GM21529 (cell line): Measurements from ENCODE around the gene LRRC36.
"Not testable (repeated sequence)": the region's sequence is repeated elsewhere in the genome, so short reads cannot be mapped to it uniquely, and the experiment has no call there.

Experiments
- ATAC-seq: cut with Tn5 transposase; IDR thresholded peaks from one replicate; pipeline ENCODE4 v1.9.1; 2021; ENCODE audit not compliant: unreplicated experiment

The LRRC36 gene

GRCh38 chr16:67399749-67400704, 73.4 kb downstream of the LRRC36 start:
- no peak for ATAC-seq

- no peak for ATAC-seq
Observed at GRCh38 chr16:67400901-67401300, 74.3 kb downstream of the LRRC36 start.

GRCh38 chr16:67403976-67404555, 77.5 kb downstream of the LRRC36 start:
- ATAC-seq, result no peak

GRCh38 chr16:67404740-67405226, 78.2 kb downstream of the LRRC36 start:
- ATAC-seq, result no peak

GRCh38 chr16:67405336-67405735, 78.7 kb downstream of the LRRC36 start:
- ATAC-seq, result no peak

GRCh38 chr16:67406111-67406971, 79.7 kb downstream of the LRRC36 start:
- no peak for ATAC-seq

GRCh38 chr16:67407176-67407787, 80.7 kb downstream of the LRRC36 start:
- no peak for ATAC-seq

- no peak for ATAC-seq
Observed at GRCh38 chr16:67407788-67408452, 81.3 kb downstream of the LRRC36 start.

GRCh38 chr16:67409631-67410030, 83.0 kb downstream of the LRRC36 start:
- ATAC-seq, result no peak

GRCh38 chr16:67411339-67411738, 84.7 kb downstream of the LRRC36 start:
- ATAC-seq, result no peak

GRCh38 chr16:67412294-67412693, 85.7 kb downstream of the LRRC36 start:
- no peak for ATAC-seq

- ATAC-seq, result no peak
Observed at GRCh38 chr16:67413978-67414911, 87.6 kb downstream of the LRRC36 start.

- not testable (repeated sequence) for ATAC-seq
Observed at GRCh38 chr16:67415421-67415820, 88.8 kb downstream of the LRRC36 start.

GRCh38 chr16:67415872-67416793, 89.5 kb downstream of the LRRC36 start, which contains the start of gene ZDHHC1:
TSS of gene ZDHHC1 (minus strand) at chr16:67416477. CDS start at chr16:67407775, 8,702 bp downstream.
- peak; percentile 74 for ATAC-seq

GRCh38 chr16:67417333-67418061, 90.9 kb downstream of the LRRC36 start:
- ATAC-seq, result no peak

- no peak for ATAC-seq
Observed at GRCh38 chr16:67419502-67419901, 92.9 kb downstream of the LRRC36 start.

- ATAC-seq, result no peak
Observed at GRCh38 chr16:67419931-67420330, 93.3 kb downstream of the LRRC36 start.
